HepG2 (cell line): ENCODE results near the gene PODXL2. TPM values are rescaled to one million over a fixed set of nuclear protein-coding genes. Genes with fewer than 3 reads are reported as not detected.

Experiments used
- ATF4 ChIP-seq, 2 experiments: fragments of 450-650 bp in 1 of 2; sonication (generic) in 1 of 2; formaldehyde crosslinking; IDR thresholded peaks; 2 replicates each; pipeline versions ENCODE4 v1.5.0 to v1.8.0; 2020 to 2022; ENCODE audit warnings: mild to moderate bottlenecking in 1 of 2, missing genetic modification reagents in 1 of 2
- DDIT3 ChIP-seq: sonication (generic); formaldehyde crosslinking; IDR thresholded peaks from 2 replicates; pipeline ENCODE4 v1.4.0; 2020; ENCODE audit warnings: mild to moderate bottlenecking, missing genetic modification reagents
- E2F5 ChIP-seq: sonication (generic); formaldehyde crosslinking; conservative IDR thresholded peaks from 2 replicates; pipeline ENCODE4 v1.4.0; 2020; ENCODE audit warnings: missing genetic modification reagents
- EEA1 ChIP-seq: sonication (generic); formaldehyde crosslinking; IDR thresholded peaks from 2 replicates; pipeline ENCODE4 v1.5.1; 2020; ENCODE audit warnings: mild to moderate bottlenecking, missing genetic modification reagents, borderline replicate concordance
- FOXP4 ChIP-seq: sonication (generic); formaldehyde crosslinking; IDR thresholded peaks from 2 replicates; pipeline ENCODE4 v1.4.0; 2020; ENCODE audit warnings: missing genetic modification reagents
- HDAC2 ChIP-seq: sonication (generic); formaldehyde crosslinking; IDR thresholded peaks from 2 replicates; pipeline ENCODE4 v1.4.0; 2020; ENCODE audit warnings: missing genetic modification reagents
- HOXA3 ChIP-seq: sonication (generic); formaldehyde crosslinking; IDR thresholded peaks from 2 replicates; pipeline ENCODE4 v1.5.0; 2020; ENCODE audit warnings: missing genetic modification reagents
- HOXA7 ChIP-seq: sonication (generic); formaldehyde crosslinking; IDR thresholded peaks from 2 replicates; pipeline ENCODE4 v1.8.1; 2022; ENCODE audit warnings: mild to moderate bottlenecking, missing genetic modification reagents, moderate library complexity
- KLF6 ChIP-seq: IDR thresholded peaks from 2 replicates; pipeline ENCODE4 v1.8.0; 2016; ENCODE audit warnings: missing biosample characterization, missing genetic modification reagents
- MXD3 ChIP-seq: IDR thresholded peaks from 2 replicates; pipeline ENCODE4 v1.6.1; 2016; ENCODE audit warnings: mild to moderate bottlenecking, missing biosample characterization, missing genetic modification reagents
- NCOA2 ChIP-seq: sonication (generic); formaldehyde crosslinking; IDR thresholded peaks from 2 replicates; pipeline ENCODE4 v1.8.0; 2022; ENCODE audit warnings: inconsistent platforms
- NFKB2 ChIP-seq: sonication (generic); formaldehyde crosslinking; IDR thresholded peaks from 2 replicates; pipeline ENCODE4 v1.4.0; 2020; ENCODE audit warnings: missing genetic modification reagents, borderline replicate concordance
- PAWR ChIP-seq: sonication (generic); formaldehyde crosslinking; IDR thresholded peaks from 2 replicates; pipeline ENCODE4 v1.4.0; 2020; ENCODE audit warnings: missing genetic modification reagents, mild to moderate bottlenecking, borderline replicate concordance
- RARG ChIP-seq: sonication (generic); formaldehyde crosslinking; IDR thresholded peaks from 2 replicates; pipeline ENCODE4 v1.4.0; 2020; ENCODE audit warnings: low read depth, mild to moderate bottlenecking, missing genetic modification reagents
- RELA ChIP-seq: sonication (generic); formaldehyde crosslinking; IDR thresholded peaks from 2 replicates; pipeline ENCODE4 v1.4.0; 2020; ENCODE audit warnings: missing genetic modification reagents
- TAF1 ChIP-seq: sonication (generic); formaldehyde crosslinking; IDR thresholded peaks from 2 replicates; pipeline ENCODE4 v1.4.0; 2020; ENCODE audit warnings: missing genetic modification reagents
- TBP ChIP-seq: sonication (generic); formaldehyde crosslinking; IDR thresholded peaks from 2 replicates; pipeline ENCODE4 v1.5.0; 2020; ENCODE audit warnings: missing genetic modification reagents
- TGIF2 ChIP-seq: IDR thresholded peaks from 2 replicates; pipeline ENCODE4 v1.6.1; 2016; ENCODE audit warnings: control low read depth, missing compliant biosample characterization
- ZNF343 ChIP-seq: sonication (generic); formaldehyde crosslinking; IDR thresholded peaks from 2 replicates; pipeline ENCODE4 v1.4.0; 2020; ENCODE audit warnings: mild to moderate bottlenecking, missing genetic modification reagents
- ZNF546 ChIP-seq: sonication (generic); formaldehyde crosslinking; conservative IDR thresholded peaks from 2 replicates; pipeline ENCODE4 v1.8.1; 2023; ENCODE audit warnings: mild to moderate bottlenecking, missing genetic modification reagents
- ZNF547 ChIP-seq: sonication (generic); formaldehyde crosslinking; IDR thresholded peaks from 2 replicates; pipeline ENCODE4 v1.5.1; 2020; ENCODE audit warnings: mild to moderate bottlenecking, missing genetic modification reagents
- ZNF562 ChIP-seq: sonication (generic); formaldehyde crosslinking; IDR thresholded peaks from 2 replicates; pipeline ENCODE4 v1.8.0; 2022; ENCODE audit warnings: missing genetic modification reagents, borderline replicate concordance
- ZNF605 ChIP-seq: sonication (generic); formaldehyde crosslinking; IDR thresholded peaks from 2 replicates; pipeline ENCODE4 v1.8.0; 2022; ENCODE audit warnings: mild to moderate bottlenecking, missing genetic modification reagents
- ZNF674 ChIP-seq: sonication (generic); formaldehyde crosslinking; IDR thresholded peaks from 2 replicates; pipeline ENCODE4 v1.5.0; 2020; ENCODE audit warnings: low read depth, mild to moderate bottlenecking, missing genetic modification reagents
- ZNF678 ChIP-seq: sonication (generic); formaldehyde crosslinking; IDR thresholded peaks from 2 replicates; pipeline ENCODE4 v1.4.0; 2020; ENCODE audit warnings: mild to moderate bottlenecking, missing genetic modification reagents
- ZNF747 ChIP-seq: sonication (generic); formaldehyde crosslinking; IDR thresholded peaks from 2 replicates; pipeline ENCODE4 v1.8.1; 2023; ENCODE audit warnings: missing genetic modification reagents, mild to moderate bottlenecking, borderline replicate concordance
- ZSCAN21 ChIP-seq: sonication (generic); formaldehyde crosslinking; IDR thresholded peaks from 2 replicates; pipeline ENCODE4 v1.8.0; 2022; ENCODE audit warnings: mild to moderate bottlenecking, missing genetic modification reagents, moderate library complexity, borderline replicate concordance
- polyA plus RNA-seq, 8 experiments: library from polyadenylated mRNA; depleted of rRNA in 3 of 8; stranded (reverse) in 7 of 8; unstranded in 1 of 8; fragments of >200 nt; fragmentation: Illumina TruSeq in 4 of 8; extraction: Trizol in 4 of 8; gene quantifications; 2 replicates each; pipeline versions ENCODE4 v1.2.1 to v1.2.3, GENCODE V29; 2011 to 2016; ENCODE audit warnings: low read depth in 4 of 8, missing spikeins in 1 of 8, mixed read lengths in 1 of 8; ENCODE audit not compliant: insufficient read depth in 1 of 8
- total RNA-seq, 5 experiments: library from RNA; depleted of rRNA; stranded (reverse); fragments of >200 nt; fragmentation: Illumina TruSeq; extraction: Trizol; gene quantifications; 2 replicates each; pipeline ENCODE4 v1.2.3, GENCODE V29; 2016; ENCODE audit warnings: low read depth in 1 of 5

Gene PODXL2
- total and polyA plus RNA-seq, 2 of the 13 experiments (the other 11 are each of a cell fraction or from before 2014, with no cell fraction given): 20.4 to 25.1 TPM

- no peak for TF ChIP-seq ZNF674 (CRISPR knock-in tag)
- TF ChIP-seq NFKB2: peak; percentile 91; the same call in 1 of the 2 replicates
- TF ChIP-seq ZNF547 (CRISPR knock-in tag): peak; percentile 95
- TF ChIP-seq HOXA7 (CRISPR knock-in tag): no peak
- peak; percentile 77 for TF ChIP-seq ZSCAN21 (CRISPR knock-in tag)
- TF ChIP-seq NCOA2 (CRISPR knock-in tag): no peak
- TF ChIP-seq TAF1 (CRISPR knock-in tag): no peak
- TF ChIP-seq ATF4 (CRISPR knock-in tag; IDR thresholded peaks at IDR 0.05): peak in 1 of 2 experiments; percentile 73; a peak in 2 of 4 replicates
- peak; percentile 83 for TF ChIP-seq KLF6 (CRISPR knock-in tag)
- TF ChIP-seq DDIT3 (CRISPR knock-in tag): no peak
- peak; percentile 67; the same call in 1 of the 2 replicates for TF ChIP-seq ZNF605
- no peak for TF ChIP-seq RARG (CRISPR knock-in tag)
- peak; percentile 79; the same call in 1 of the 2 replicates for TF ChIP-seq ZNF747 (CRISPR knock-in tag)
- TF ChIP-seq RELA: no peak
- TF ChIP-seq ZNF678 (CRISPR knock-in tag): peak; percentile 83; the same call in 1 of the 2 replicates
- TF ChIP-seq MXD3 (CRISPR knock-in tag): peak; percentile 90; the same call in 1 of the 2 replicates
- peak; percentile 80; the same call in 1 of the 2 replicates for TF ChIP-seq ZNF343 (CRISPR knock-in tag)
- peak; percentile 59; the same call in 1 of the 2 replicates for TF ChIP-seq ZNF546
- TF ChIP-seq TGIF2 (CRISPR knock-in tag): 0 out of 2 replicates have a peak, but pooled peaks have one; percentile 40
- TF ChIP-seq ZNF562 (CRISPR knock-in tag): peak; percentile 80
- TF ChIP-seq HOXA3 (CRISPR knock-in tag): peak; percentile 58; the same call in 1 of the 2 replicates
- no peak for TF ChIP-seq E2F5 (CRISPR knock-in tag)
- peak; percentile 62; the same call in 1 of the 2 replicates for TF ChIP-seq EEA1
- peak; percentile 54; the same call in 1 of the 2 replicates for TF ChIP-seq HDAC2 (CRISPR knock-in tag)
- TF ChIP-seq FOXP4 (CRISPR knock-in tag): no peak
- no peak for TF ChIP-seq TBP (CRISPR knock-in tag)
- TF ChIP-seq PAWR: no peak
Measured at GRCh38 chr3:127628788-127629466, at the start of gene PODXL2 (continued).
